Left lobe of liver (tissue), 2 donors: ENCODE measurements around the gene CTSL. TPM values are rescaled to one million over a fixed set of nuclear protein-coding genes. Genes with fewer than 3 reads are reported as not detected.
"Not testable (repeated sequence)": the region's sequence is repeated elsewhere in the genome, so short reads cannot be mapped to it uniquely, and the experiment has no call there.

Source experiments
- ATAC-seq: fragments of 200-7000 bp; cut with Tn5 transposase; one replicate; pipeline ENCODE4 v1.9.1; 2020; ENCODE audit warnings: mild to moderate bottlenecking, moderate library complexity
- DNase-seq: peaks from one replicate; pipeline ENCODE4 v3.0.0-alpha.2; 2020; ENCODE audit warnings: low spot score
- total RNA-seq: library from RNA; stranded (reverse); gene quantifications from one replicate; pipeline ENCODE4 v1.2.1, GENCODE V29; 2021
- donor health status: DM: no; HTN: no; CAD: no; lungs with moderate emphysema.
- donor health status: DM: no; HTN: yes; CAD: no.

The CTSL gene
- total RNA-seq, 1 donor from 2014 or later: 152 TPM

DNA sequence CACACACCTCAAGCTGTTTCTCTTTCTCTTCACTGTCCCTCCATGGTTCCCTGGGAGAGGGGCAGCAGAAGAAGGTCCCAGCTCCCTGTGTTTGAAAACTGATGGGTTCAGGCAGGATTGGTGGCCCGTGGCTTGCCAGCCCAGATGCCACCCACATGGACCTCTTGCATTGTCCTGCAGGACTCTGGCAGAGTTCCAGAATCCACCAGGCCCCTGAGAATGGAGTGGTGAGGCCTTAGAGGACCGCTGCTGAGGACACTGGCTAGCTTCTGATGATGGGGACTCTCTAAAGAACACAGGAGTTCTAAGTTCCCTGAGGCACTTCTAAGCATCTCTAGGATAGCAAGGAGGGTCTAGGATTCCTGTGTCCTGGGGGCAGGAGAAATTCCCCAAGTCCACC, 24.8 kb downstream of the CTSL start:
- DNase-seq: peak; percentile 52
- ATAC-seq: peak; percentile 12

DNA sequence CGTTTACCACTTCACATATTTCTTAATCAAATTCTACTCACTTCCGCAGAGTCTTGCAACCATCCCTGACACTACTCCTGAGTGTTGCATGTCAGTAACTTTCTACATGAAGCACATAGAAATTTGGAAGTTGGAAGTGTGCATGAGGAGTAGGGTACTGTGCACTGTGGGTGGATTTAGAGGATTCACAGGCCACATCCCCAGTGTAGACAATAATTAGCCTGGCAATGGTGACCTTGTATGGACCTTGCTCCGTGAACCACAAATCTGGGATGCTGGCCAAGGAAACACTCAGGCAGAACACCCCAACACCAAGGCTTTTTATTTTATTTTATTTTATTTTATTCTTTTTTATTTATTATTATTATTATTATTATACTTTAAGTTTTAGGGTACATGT, 25.5 kb downstream of the CTSL start:
- peak; percentile 97 for ATAC-seq
- DNase-seq: peak; percentile 82

DNA sequence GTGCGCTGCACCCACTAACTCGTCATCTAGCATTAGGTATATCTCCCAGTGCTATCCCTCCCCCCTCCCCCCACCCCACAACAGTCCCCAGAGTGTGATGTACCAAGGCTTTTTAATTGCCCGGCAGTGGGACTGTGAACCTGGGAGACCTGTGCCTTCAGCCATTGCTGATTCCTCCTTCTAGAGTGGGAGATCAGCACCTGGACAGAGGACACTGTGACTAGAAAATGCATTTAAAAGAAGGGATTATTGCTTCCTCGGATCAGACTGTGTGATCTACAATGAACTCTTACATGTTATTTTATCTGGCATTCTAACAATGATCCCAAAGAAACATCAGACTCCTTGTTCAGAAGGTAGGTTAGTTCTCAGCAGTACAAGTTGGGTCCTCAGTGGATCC, 25.9 kb downstream of the CTSL start:
- no peak for DNase-seq
- peak; percentile 63 for ATAC-seq

DNA sequence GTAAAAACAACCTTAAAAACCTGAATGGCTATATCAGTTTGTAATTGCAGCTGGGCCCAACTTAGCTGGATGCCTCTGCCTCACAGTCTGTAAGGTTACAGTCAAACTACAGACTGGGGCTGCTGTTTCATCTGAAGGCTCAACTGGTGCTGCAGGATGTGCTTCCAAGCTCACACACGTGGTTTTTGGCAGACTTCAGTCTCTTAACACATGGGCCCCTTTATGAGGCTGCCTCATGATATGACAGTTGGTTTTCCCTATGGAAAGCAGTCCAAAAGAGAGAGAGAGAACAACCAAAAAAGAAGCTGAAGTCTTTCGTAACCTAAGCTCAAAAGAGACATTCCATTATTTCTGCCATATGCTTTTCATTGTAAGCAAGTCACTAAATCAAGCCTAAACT, 27.4 kb downstream of the CTSL start:
- ATAC-seq: no peak
- no peak for DNase-seq

DNA sequence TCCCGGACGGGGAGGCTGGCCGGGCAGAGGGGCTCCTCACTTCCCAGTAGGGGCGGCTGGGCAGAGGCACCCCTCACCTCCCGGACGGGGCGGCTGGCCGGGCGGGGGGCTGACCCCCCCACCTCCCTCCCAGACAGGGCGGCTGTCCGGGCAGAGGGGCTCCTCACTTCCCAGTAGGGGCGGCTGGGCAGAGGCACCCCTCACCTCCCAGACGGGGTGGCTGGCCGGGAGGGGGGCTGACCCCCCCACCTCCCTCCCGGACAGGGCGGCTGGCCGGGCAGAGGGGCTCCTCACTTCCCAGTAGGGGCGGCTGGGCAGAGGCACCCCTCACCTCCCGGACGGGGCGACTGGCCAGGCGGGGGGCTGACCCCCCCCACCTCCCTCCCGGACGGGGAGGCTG, 32.4 kb downstream of the CTSL start:
- not testable (repeated sequence) for DNase-seq, ATAC-seq

DNA sequence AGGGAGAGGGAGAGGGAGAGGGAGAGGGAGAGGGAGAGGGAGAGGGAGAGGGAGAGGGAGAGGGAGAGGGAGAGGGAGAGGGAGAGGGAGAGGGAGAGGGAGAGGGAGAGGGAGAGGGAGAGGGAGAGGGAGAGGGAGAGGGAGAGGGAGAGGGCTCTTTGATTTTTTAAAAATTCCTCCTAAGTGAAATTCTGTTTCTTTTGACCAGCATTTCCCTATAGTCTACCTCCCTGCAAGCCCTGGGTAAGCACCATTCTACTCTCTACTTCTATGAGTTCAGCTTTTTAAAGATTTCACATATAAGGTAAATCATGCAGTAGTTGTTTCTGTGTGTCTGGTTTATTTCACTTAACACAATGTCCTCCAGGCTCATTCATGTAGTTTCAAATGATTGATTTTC, 34.1 kb downstream of the CTSL start:
- ATAC-seq, DNase-seq: not testable (repeated sequence)

- no peak for ATAC-seq
Observed at GRCh38 chr9:87760529-87760928, 34.6 kb downstream of the CTSL start.

DNA sequence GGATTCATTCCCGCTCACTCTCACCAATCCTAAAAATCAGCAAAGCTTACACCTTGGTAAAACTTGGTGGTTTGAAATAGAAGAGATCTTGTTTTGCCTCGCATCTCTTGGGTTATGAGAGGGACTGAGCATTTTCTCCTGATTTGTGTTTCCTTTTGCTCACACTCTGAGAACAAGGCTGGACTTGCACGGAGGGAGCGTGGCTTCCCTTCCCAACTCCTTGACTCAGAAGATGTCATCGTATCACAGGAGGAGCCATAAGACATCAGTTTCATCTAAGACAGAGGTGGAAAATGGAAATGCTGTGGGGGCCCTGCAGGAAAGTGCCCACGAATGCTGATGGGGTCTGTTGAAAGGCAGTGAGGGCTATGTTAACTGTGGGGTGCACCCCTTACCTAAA, 37.4 kb downstream of the CTSL start:
- DNase-seq: no peak
- ATAC-seq: no peak

More at GRCh38 chr9:87760529-87760928, 34.6 kb downstream of the CTSL start:
- no peak for DNase-seq

DNA sequence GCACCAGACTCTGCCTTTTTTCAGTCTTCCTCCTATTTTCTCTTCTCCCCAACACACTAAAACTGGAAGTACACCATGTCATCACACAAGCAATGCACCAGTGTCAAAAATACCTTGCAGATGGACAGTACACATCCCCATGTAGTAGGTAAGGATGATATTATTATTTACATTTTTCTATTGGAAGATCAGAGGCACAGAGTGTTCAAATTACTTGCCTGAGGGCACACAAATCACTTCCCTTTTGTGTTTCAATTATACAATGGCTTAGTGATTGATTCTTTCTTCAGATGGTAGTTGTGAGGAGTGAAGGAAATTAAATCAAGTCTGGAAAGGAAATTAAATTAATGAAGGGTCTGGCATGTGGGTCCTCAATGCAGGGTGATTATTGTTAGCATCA, 39.6 kb downstream of the CTSL start:
- no peak for ATAC-seq

DNA sequence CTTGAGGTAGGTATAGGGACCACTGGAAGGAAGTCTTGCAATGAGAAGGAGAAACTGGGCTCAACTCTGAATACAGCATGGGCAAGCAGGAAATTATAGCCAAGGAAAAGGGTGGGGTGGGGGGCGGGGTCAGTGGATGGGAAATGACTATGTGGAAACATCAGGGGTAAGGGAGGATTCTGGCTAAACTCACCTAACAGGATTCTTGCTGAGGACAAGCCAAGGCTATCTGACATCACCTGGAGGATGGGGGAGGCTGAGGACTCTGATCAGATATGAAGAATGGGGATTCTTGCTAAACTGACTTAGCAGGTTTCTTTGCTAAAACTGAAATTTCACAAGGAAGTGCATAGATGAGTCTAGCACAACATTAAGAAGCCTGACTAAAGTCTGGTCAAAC, 40.8 kb downstream of the CTSL start:
- no peak for ATAC-seq
- DNase-seq: no peak

More for the DNA sequence above, 39.6 kb downstream of the CTSL start:
- no peak for DNase-seq

GRCh38 chr9:87770616-87771315, 44.8 kb downstream of the CTSL start:
- ATAC-seq (no peak), DNase-seq (no peak)

- ATAC-seq: no peak
- DNase-seq: no peak
Observed at GRCh38 chr9:87771316-87772006, 45.5 kb downstream of the CTSL start.

GRCh38 chr9:87776481-87777379, 50.8 kb downstream of the CTSL start:
- peak; percentile 27 for ATAC-seq
- DNase-seq: no peak

DNA sequence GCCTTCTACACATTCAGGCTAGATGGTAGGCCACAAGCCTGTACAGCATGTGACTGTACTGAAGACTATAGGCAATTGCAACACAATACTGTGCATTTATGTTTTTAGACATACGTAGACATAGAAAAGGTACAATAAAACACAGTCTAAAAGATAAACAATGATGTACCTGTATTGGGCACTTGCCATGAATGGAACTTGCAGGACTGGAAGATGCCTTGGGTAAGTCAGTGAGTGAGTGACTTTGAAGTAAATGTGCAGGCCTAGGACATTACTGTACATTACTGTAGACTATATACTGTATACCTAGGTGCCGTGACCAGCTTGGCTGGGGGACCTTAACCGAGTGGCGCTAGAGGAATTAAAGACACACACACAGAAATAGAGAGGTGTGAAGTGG, 53.1 kb downstream of the CTSL start:
- ATAC-seq: no peak
- no peak for DNase-seq

Other genes starting within 250 kb of the CTSL start
- 58.0 TPM for gene DAPK1, start 228.3 kb upstream of the CTSL start, total RNA-seq
- gene SPATA31E1, start 156.8 kb downstream of the CTSL start, total RNA-seq: not detected
- not detected for gene SPATA31C1, start 191.8 kb downstream of the CTSL start, total RNA-seq
- gene CDK20, start 248.4 kb downstream of the CTSL start, total RNA-seq: 2.7 TPM